Type B pancreatic cell (in vitro differentiated cells): ENCODE results near the gene ARHGAP20. TPM values are rescaled to one million over a fixed set of nuclear protein-coding genes. Genes with fewer than 3 reads are reported as not detected.

Experiments
- DNase-seq: peaks from one replicate; pipeline ENCODE4 v3.0.0; 2021; ENCODE audit warnings: mixed read lengths; ENCODE audit not compliant: unreplicated experiment; ENCODE audit errors: extremely low spot score
- H3K27ac Mint-ChIP-seq: 2 replicates; pipeline ENCODE4 v1.8.0; 2021; ENCODE audit warnings: mild to moderate bottlenecking, mixed read lengths
- H3K27me3 Mint-ChIP-seq: 2 replicates; pipeline ENCODE4 v1.8.0; 2021; ENCODE audit warnings: mixed read lengths
- H3K36me3 Mint-ChIP-seq: 2 replicates; pipeline ENCODE4 v1.8.0; 2021; ENCODE audit warnings: mixed read lengths
- H3K4me1 Mint-ChIP-seq: one replicate; pipeline ENCODE4 v1.8.0; 2021; ENCODE audit warnings: mixed read lengths; ENCODE audit not compliant: unreplicated experiment
- H3K4me3 Mint-ChIP-seq: 2 replicates; pipeline ENCODE4 v1.8.0; 2021; ENCODE audit warnings: mild to moderate bottlenecking, mixed read lengths
- H3K9me3 Mint-ChIP-seq: 2 replicates; pipeline ENCODE4 v1.8.0; 2021; ENCODE audit warnings: mixed read lengths
- CTCF ChIP-seq: fragments of 200-600 bp; sonication (generic); conservative IDR thresholded peaks from 2 replicates; pipeline ENCODE4 v1.5.0; 2021; ENCODE audit warnings: antibody characterized with exemption, mild to moderate bottlenecking
- long read RNA-seq: library from polyadenylated mRNA; unstranded; transcript quantifications from one replicate; pipeline ENCODE4 v2.0.0, GENCODE V29; 2020
- total RNA-seq: library from RNA; stranded (reverse); gene quantifications from 2 replicates; pipeline ENCODE4 v1.2.1, GENCODE V29; 2021; ENCODE audit warnings: low replicate concordance

Gene ARHGAP20
- 2.2 and 5.1 TPM in 2 replicates for total RNA-seq
- long read RNA-seq, partial matches to known transcripts, result 1 of 1 reads
- long read RNA-seq, other reads (novel, unspliced or antisense), result 0 of 1 reads

GRCh38 chr11:110711776-110712658, at the start of gene ARHGAP20:
ARHGAP20 (minus strand) TSS chr11:110712437; CDS start chr11:110712231, 206 bp downstream.
- Mint-ChIP-seq H3K4me1 (peaks cover 13% of the 10 kb centered on the region), H3K36me3 (no peaks in the 10 kb centered on the region), H3K9me3 (no peaks in the 10 kb centered on the region), H3K4me3 (peak within 1 kb of the TSS; percentile 85), H3K27me3 (peaks cover 62% of the 10 kb centered on the region), H3K27ac (no peak within 1 kb of the TSS)
- peak; percentile 44 for TF ChIP-seq CTCF
- peak; percentile 75 for DNase-seq

- no peaks in the 10 kb centered on the region for H3K36me3 Mint-ChIP-seq
- H3K27me3 Mint-ChIP-seq, result peaks cover 4% of the 10 kb centered on the region
- peaks cover 4% of the 10 kb centered on the region for H3K9me3 Mint-ChIP-seq
- no peak for DNase-seq
- H3K4me3 Mint-ChIP-seq, result no peak overlapping the region
- TF ChIP-seq CTCF, result no peak
- no peak overlapping the region for H3K27ac Mint-ChIP-seq
- peaks cover 17% of the 10 kb centered on the region for H3K4me1 Mint-ChIP-seq
Observed at GRCh38 chr11:110761991-110762390, 49.8 kb upstream of the ARHGAP20 start.

GRCh38 chr11:110761131-110761530, 48.9 kb upstream of the ARHGAP20 start:
- DNase-seq, result no peak
- no peak for TF ChIP-seq CTCF
- Mint-ChIP-seq H3K9me3 (peaks cover under 1% of the 10 kb centered on the region), H3K4me1 (peaks cover 17% of the 10 kb centered on the region), H3K27me3 (peaks cover under 1% of the 10 kb centered on the region), H3K36me3 (no peaks in the 10 kb centered on the region), H3K4me3 (no peak overlapping the region), H3K27ac (no peak overlapping the region)

- no peak for DNase-seq
- Mint-ChIP-seq H3K4me1 (peaks cover 16% of the 10 kb centered on the region), H3K36me3 (no peaks in the 10 kb centered on the region), H3K4me3 (no peak overlapping the region), H3K9me3 (no peaks in the 10 kb centered on the region), H3K27ac (no peak overlapping the region), H3K27me3 (no peaks in the 10 kb centered on the region)
- no peak for TF ChIP-seq CTCF
Observed at GRCh38 chr11:110759972-110760381, 47.7 kb upstream of the ARHGAP20 start.

- Mint-ChIP-seq H3K27me3 (no peaks in the 10 kb centered on the region), H3K4me1 (peaks cover 4% of the 10 kb centered on the region), H3K4me3 (no peak overlapping the region), H3K9me3 (no peaks in the 10 kb centered on the region), H3K36me3 (no peaks in the 10 kb centered on the region), H3K27ac (no peak overlapping the region)
- no peak for DNase-seq
- TF ChIP-seq CTCF, result no peak
Observed at GRCh38 chr11:110757962-110758755, 45.9 kb upstream of the ARHGAP20 start.
